Activated gamma-delta T cell (primary cell): Measurements from ENCODE around the gene RSAD2.
"Not testable (repeated sequence)": the region's sequence is repeated elsewhere in the genome, so short reads cannot be mapped to it uniquely, and the experiment has no call there.

Experiments
- DNase-seq: peaks from one replicate; lab custom pipeline; 2025; lab: John Stamatoyannopoulos, UW

Gene RSAD2

GRCh38 chr2:6926071-6926732 lies 48.6 kb downstream of the RSAD2 start:
- no peak for DNase-seq

- no peak for DNase-seq
These were observed 49.6 kb downstream of the RSAD2 start for GRCh38 chr2:6927186-6927585.

- no peak for DNase-seq
These were observed 50.2 kb downstream of the RSAD2 start for GRCh38 chr2:6927753-6928152.

GRCh38 chr2:6928452-6928851 lies 50.9 kb downstream of the RSAD2 start:
- DNase-seq: no peak

GRCh38 chr2:6929196-6929819 lies 51.7 kb downstream of the RSAD2 start:
- DNase-seq: no peak

- DNase-seq: no peak
These were observed 53.5 kb downstream of the RSAD2 start for GRCh38 chr2:6930923-6931647.

GRCh38 chr2:6931753-6932152 lies 54.2 kb downstream of the RSAD2 start:
- no peak for DNase-seq

GRCh38 chr2:6932206-6932605 lies 54.6 kb downstream of the RSAD2 start:
- no peak for DNase-seq

- no peak for DNase-seq
These were observed 55.3 kb downstream of the RSAD2 start for GRCh38 chr2:6932828-6933227.

GRCh38 chr2:6933911-6934310 lies 56.3 kb downstream of the RSAD2 start:
- DNase-seq: no peak

GRCh38 chr2:6934345-6934744 lies 56.8 kb downstream of the RSAD2 start:
- DNase-seq: no peak

GRCh38 chr2:6934758-6935651 lies 57.4 kb downstream of the RSAD2 start:
- DNase-seq: no peak

GRCh38 chr2:6935652-6936020 lies 58.1 kb downstream of the RSAD2 start:
- not testable (repeated sequence) for DNase-seq

- no peak for DNase-seq
These were observed 59.6 kb downstream of the RSAD2 start for GRCh38 chr2:6937157-6937556.

- no peak for DNase-seq
These were observed 60.0 kb downstream of the RSAD2 start for GRCh38 chr2:6937582-6937981.

GRCh38 chr2:6939071-6939470 lies 61.5 kb downstream of the RSAD2 start:
- DNase-seq: no peak

- no peak for DNase-seq
These were observed 63.2 kb downstream of the RSAD2 start for GRCh38 chr2:6940820-6941219.

GRCh38 chr2:6941299-6942046 lies 63.9 kb downstream of the RSAD2 start:
- no peak for DNase-seq

- no peak for DNase-seq
These were observed 65.3 kb downstream of the RSAD2 start for GRCh38 chr2:6942848-6943247.

- DNase-seq: no peak
These were observed 65.9 kb downstream of the RSAD2 start for GRCh38 chr2:6943523-6943922.

GRCh38 chr2:6943971-6944370 lies 66.4 kb downstream of the RSAD2 start:
- DNase-seq: no peak

- DNase-seq: no peak
These were observed 67.0 kb downstream of the RSAD2 start for GRCh38 chr2:6944555-6944954.
